Body of pancreas (tissue), 4 donors: ENCODE results near the gene CHN2.
A peak's percentile ranks its signal among the peaks of the same experiment; 100 is the strongest.

Source experiments
- POLR2A ChIP-seq, 3 donors: fragments of 450-650 bp; IDR thresholded peaks; one replicate each; pipeline ENCODE4 v1.6.1; 2016; ENCODE audit warnings: antibody characterized with exemption in 3 of 3, mild to moderate bottlenecking in 2 of 3
- TF ChIP-seq, protein P1 (sequence below), 7 experiments: fragments of 450-650 bp in 4 of 7; fragments of 200-600 bp in 3 of 7; sonication (generic) in 3 of 7; IDR thresholded peaks; one replicate each; pipeline ENCODE4 v1.5.1; 2016 to 2019; ENCODE audit warnings: antibody characterized with exemption in 7 of 7

DNA sequence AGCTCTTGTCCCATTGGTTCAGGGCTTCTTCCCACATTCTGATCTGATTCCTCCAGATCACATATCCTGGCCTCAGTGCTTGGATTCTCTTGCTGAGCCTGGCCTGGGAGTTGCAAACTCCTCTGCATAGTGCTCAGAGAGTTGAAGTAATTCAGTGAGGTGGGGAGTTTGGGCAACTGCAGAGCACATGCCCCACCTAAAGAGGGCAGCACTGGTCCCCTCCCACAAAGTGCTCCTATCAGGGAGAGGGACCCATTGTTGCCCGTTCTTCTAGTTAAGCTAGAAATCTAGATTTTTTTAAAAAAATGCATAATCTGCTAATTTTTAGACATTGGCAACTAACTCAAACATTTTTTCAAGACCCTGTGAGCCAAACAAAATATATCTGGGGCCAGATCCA, 45.1 kb downstream of the CHN2 start:
- TF ChIP-seq POLR2A (IDR thresholded peaks at IDR 0.05): no peak
- TF ChIP-seq, protein P1, sequence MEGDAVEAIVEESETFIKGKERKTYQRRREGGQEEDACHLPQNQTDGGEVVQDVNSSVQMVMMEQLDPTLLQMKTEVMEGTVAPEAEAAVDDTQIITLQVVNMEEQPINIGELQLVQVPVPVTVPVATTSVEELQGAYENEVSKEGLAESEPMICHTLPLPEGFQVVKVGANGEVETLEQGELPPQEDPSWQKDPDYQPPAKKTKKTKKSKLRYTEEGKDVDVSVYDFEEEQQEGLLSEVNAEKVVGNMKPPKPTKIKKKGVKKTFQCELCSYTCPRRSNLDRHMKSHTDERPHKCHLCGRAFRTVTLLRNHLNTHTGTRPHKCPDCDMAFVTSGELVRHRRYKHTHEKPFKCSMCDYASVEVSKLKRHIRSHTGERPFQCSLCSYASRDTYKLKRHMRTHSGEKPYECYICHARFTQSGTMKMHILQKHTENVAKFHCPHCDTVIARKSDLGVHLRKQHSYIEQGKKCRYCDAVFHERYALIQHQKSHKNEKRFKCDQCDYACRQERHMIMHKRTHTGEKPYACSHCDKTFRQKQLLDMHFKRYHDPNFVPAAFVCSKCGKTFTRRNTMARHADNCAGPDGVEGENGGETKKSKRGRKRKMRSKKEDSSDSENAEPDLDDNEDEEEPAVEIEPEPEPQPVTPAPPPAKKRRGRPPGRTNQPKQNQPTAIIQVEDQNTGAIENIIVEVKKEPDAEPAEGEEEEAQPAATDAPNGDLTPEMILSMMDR (IDR thresholded peaks at IDR 0.05): peak in 6 of 7 experiments; percentile 44 to 58 (median 53)
